Activated CD4-positive, CD25-positive, alpha-beta regulatory T cell treated with anti-CD3 and anti-CD28 coated beads, Interleukin-2, amount 50 U/mL, for 24 hours (primary cell): ENCODE results near the gene LAMA3.

Source experiments
- ATAC-seq, 2 donors: fragments of 150-1000 bp; cut with Tn5 transposase; one replicate each; pipeline ENCODE4 v1.10.0; 2021; ENCODE audit warnings: mild to moderate bottlenecking in 1 of 2, moderate library complexity in 1 of 2

LAMA3 gene

DNA sequence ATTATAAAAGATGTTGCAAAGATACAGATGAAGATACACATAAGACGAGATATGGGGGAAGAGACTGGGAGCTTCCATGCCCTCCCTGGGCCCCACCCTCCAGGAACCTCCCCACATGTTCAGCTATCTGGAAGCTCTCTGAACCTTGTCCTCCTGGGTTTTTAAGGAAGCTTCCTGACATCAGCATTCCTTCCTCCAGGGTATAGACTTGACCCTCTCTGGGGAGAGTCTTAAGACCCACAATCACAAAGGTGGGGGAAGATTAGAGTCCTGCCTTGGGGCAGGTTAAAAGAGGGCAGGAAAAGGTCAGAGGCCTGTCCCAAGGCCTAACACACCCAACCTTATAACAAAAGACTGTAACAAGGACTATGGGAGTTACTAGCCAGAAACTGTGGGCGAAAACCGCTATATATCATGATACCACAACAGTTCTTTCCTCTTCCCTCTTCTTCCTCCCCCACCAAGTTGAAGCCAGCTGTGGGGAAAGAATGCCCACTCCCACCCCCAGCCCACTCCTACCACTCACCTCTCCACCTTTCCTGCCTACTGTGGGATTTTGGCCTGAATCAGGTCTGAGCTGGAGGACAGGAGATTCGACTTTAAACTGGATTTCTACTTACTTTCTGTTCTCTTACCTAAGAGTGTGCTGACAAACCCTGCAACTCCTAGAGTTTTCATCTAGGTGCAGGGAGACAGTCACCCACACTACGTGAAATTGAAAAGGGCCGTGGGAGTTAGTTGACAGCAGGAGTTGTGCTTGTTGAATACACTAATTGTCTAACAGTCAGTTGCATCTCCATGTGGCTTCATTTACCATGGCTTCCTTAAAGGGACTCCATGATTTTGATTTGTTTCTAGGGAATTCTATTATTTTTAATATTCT lies 105.0 kb downstream of the LAMA3 start:
- no peak for ATAC-seq

DNA sequence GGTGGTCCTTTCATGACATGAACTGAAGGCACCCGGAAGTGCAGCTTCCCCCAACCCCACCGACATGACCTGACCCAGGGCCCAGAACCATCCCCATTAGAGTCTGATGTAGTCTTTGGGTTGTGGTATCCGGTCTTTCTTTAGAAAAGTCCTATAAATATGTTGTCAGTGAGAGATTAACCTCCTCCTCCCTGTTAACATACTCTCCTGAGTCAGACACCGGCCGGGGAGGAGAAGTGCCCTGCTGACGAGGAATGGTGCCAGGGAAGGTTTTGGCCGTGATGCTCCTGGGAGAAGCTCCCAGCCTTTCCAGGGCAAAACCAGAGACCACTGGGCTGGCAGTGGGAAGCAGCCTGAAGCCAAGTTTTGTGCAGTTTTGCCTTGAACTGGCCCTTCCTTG lies 109.0 kb downstream of the LAMA3 start:
- ATAC-seq: no peak

GRCh38 chr18:23798824-23799223 lies 109.6 kb downstream of the LAMA3 start:
- no peak for ATAC-seq

GRCh38 chr18:23799540-23799939 lies 110.3 kb downstream of the LAMA3 start:
- no peak for ATAC-seq

DNA sequence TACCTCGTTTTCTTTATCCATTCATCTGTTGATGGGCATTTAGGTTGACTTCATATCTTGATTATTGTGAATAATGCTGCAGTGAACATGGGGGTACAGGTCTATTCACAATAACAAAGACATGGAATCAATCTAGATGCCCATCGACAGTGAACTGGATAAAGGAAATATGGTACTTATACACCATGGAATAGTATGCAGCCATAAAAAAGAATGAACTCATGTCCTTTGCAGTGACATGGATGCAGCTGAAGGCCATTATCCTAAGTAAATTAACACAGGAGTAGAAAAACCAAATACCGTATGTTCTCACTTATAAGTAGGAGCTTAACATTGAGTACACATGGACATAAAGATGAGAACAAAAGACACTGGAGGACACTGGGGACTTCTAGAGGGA lies 111.6 kb downstream of the LAMA3 start:
- no peak for ATAC-seq

- ATAC-seq: no peak
These were observed 113.6 kb downstream of the LAMA3 start for GRCh38 chr18:23802817-23803216.

DNA sequence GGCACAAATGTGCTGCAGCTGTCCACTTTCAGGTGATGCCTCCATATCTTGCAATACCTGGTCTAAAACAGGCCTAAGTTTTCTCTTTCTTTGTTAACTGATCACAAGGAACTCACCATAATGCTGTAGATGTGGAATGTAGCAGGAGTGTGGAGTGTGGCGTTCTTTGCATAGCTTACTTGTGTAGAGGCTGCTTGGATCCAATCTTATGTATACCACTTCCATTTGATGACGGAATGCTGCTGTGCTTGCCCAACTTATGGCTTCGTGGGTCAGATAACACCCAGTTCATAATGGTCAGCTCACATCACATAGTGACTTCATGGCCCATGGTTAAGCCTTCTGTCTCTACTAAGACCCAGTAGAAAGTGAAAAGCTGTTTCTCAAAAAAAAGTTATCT lies 114.5 kb downstream of the LAMA3 start:
- ATAC-seq: no peak

DNA sequence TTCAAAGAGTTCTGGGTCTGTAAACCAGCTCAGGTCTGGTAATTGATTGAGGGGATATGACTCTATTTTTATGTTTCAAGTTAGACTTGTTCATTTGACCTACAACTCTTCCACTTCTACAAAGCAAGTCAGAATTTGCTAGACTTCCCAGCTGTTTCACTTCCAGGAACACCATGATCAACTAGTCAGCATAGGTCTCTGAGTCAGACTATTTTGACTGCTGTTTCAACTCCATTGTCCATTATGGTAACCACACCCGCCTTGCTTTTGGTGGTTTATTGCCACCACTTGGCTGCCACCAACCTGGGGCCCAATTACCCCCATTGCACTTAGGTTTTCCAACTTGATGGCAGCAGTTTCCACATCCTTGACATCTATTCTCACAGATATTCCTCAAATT lies 116.6 kb downstream of the LAMA3 start:
- ATAC-seq: no peak

GRCh38 chr18:23809415-23809814 lies 120.2 kb downstream of the LAMA3 start:
- ATAC-seq: no peak

DNA sequence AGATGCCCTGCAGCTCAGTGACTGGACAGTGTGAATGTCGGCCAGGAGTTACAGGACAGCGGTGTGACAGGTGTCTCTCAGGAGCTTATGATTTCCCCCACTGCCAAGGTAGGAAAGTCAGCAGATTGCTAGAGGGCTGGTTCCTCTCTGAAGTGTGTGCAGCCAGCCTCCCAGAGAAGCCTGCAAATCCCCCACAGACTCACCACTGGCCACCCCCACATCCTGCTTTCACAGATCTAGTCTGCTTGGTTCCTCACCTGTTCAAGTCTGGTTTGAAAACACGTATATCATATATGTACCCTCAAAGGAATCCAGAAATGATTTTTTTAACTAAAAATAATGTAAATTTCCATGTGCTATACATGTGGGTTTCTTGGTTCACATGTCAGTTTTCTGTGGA lies 121.1 kb downstream of the LAMA3 start:
- peak in 1 of 2 donors; percentile 41 for ATAC-seq

- no peak for ATAC-seq
These were observed 121.9 kb downstream of the LAMA3 start for GRCh38 chr18:23811176-23811575.

GRCh38 chr18:23812546-23813440 lies 123.5 kb downstream of the LAMA3 start:
- ATAC-seq: no peak

GRCh38 chr18:23814991-23815614 lies 125.8 kb downstream of the LAMA3 start:
- no peak for ATAC-seq

DNA sequence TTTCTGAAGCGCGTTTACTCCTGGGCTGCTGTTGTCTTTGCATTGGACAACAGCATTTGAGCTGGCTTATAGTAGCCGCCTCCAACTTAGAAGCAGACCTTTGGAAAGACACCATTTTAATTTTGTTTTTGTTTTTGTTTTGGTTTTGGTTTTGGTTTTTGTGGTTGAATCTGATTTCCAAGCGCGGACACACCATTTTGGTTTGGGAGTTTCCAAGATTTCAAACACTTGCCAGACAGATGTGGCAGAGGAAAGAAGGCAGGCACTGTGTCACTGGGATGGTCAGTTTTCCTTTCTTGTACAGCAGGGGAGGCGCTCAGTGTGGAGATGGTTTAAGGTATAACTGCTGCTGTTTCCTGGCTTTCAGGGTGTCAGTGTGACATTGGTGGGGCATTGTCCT lies 126.8 kb downstream of the LAMA3 start:
- no peak for ATAC-seq

- ATAC-seq: no peak
These were observed 127.5 kb downstream of the LAMA3 start for GRCh38 chr18:23816740-23817139.

GRCh38 chr18:23819001-23819400 lies 129.7 kb downstream of the LAMA3 start:
- no peak for ATAC-seq

DNA sequence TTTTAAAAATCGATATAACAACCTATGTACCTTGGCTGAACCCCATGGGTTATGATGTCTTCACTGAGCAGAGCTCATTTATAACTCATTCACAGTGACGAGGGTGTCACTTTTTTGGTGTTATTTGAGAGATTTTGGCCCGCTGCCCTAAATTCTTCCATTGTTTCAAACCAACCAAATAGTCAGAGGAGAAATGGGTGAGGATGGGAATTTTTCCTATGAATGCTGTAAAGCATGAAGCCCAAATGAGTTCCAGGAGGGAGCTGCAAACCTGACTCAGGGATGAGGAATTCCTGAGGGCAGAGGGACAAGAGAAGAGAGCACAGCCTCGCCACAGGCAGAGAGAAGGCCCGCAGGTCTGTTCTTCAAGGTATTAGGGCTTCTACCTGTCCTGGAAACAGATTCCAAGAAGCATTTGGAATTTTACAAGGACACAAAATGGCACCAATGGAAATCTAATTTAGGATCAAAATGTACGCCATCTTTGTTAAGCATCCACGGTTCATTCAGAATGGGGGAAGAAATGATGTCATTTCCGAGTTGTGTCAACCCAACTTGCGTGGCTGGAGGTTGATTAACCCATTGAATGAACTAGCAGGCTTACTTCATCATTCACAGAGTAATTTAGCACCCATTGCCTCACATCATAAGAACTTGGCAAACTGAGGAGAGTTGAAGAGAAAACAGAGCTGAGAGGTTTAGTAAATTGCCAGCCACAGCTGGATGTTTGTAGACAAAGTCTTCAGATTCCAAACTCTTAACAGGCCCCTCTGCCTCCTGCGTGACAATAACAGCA lies 133.5 kb downstream of the LAMA3 start:
- no peak for ATAC-seq

GRCh38 chr18:23824240-23824639 lies 135.0 kb downstream of the LAMA3 start:
- ATAC-seq: no peak

GRCh38 chr18:23824669-23825068 lies 135.4 kb downstream of the LAMA3 start:
- no peak for ATAC-seq

DNA sequence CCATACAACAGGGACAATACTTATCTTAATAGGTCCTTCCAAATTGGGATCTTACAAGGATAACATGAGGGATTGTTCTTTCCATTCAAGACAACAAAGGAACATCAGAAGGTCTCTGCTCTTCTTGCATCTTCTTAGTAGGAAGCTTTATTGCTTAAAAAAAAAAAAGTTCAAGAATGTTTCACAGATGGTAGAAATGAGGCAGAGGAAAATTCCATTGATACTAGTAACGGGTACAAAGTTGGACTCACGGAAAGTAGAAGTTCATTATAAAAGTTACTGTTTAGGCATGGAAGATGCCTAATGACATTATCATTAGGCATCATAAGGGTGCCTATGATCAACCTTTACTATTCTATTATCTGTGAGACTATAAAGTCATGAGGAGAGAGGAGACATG lies 136.2 kb downstream of the LAMA3 start:
- ATAC-seq: no peak

- no peak for ATAC-seq
These were observed 136.7 kb downstream of the LAMA3 start for GRCh38 chr18:23825978-23826405.

DNA sequence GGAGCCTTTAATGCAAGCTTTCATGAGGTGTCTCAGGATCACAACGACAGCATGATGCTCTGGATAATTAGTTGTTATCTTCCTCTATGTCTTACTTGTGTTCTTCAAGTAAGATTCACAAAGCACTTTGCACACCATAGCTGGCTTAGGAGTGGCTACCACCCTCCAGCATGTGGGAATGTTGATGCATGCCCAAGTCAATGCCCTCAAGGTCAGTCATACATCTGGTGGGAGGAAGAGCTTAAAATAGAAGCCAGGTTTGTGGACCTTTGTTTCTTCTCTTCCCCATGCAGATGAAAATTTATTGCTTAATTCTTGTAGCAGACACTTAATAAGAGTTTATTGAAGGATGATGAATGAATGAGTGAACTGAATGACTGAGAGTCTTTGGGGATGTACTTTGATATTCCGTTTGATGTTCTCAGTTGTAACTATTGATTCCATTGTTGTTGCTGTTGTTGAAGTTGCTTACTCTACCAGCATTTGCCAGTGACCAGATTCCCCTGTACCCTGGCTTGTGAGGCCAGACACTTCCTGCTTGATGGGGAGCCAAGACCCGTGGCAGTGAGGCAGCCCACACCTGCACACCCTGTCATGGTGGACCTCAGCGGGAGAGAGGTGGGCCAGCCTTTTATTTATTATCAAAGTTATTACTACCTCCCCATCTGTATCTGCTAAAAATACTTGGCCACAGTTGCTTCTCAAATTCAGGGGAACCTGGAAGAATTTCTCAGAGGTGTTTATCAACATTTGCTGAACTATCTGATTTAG lies 137.8 kb downstream of the LAMA3 start:
- ATAC-seq: no peak
